Activated CD4-positive, CD25-positive, alpha-beta regulatory T cell (primary cell): ENCODE results near the gene CDC42EP4.

Experiments used
- DNase-seq, 4 experiments: peaks; one replicate each; lab custom pipeline; 2025; lab: John Stamatoyannopoulos, UW

Gene CDC42EP4

GRCh38 chr17:73297934-73298861 lies 13.6 kb downstream of the CDC42EP4 start:
- no peak for DNase-seq

DNA sequence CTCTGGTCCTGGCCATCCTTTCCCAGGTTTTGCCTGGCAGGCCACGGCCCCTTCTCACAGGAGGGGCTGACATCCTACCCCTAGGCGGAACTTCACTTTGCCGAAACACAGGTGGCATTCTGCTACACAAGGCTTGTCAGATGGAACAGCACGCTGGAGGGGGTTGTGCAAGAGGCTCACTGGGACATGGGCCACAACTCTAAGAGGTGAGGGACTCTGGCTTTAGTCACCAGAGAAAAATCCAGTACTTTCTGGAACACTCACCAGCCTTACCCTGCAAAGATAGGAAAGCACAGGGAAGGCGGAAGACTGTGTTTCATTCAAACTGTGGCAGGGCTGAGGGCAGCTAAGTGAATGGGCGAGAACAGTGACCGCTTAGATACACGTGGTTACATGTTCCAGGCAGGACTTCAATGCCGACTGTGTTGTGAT lies 18.3 kb downstream of the CDC42EP4 start:
- no peak for DNase-seq

DNA sequence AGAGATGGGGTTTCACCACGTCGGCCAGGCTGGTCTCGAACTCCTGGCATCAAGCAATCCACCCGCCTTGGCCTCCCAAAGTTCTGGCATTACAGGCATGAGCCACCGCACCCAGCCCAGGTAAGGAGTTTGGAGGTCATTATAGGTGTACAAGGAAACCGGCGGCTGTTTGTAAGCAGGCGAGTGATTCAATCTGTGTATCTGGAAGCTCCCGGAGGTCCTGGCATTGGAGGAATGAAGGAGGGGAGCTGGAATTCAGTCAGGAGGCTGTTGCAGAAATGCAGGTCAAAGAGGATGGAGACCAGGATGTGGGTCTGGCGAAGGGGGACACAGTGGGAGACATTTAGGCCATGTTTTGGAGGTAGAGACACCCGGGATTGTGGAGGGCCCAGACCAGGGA lies 18.8 kb downstream of the CDC42EP4 start:
- no peak for DNase-seq

DNA sequence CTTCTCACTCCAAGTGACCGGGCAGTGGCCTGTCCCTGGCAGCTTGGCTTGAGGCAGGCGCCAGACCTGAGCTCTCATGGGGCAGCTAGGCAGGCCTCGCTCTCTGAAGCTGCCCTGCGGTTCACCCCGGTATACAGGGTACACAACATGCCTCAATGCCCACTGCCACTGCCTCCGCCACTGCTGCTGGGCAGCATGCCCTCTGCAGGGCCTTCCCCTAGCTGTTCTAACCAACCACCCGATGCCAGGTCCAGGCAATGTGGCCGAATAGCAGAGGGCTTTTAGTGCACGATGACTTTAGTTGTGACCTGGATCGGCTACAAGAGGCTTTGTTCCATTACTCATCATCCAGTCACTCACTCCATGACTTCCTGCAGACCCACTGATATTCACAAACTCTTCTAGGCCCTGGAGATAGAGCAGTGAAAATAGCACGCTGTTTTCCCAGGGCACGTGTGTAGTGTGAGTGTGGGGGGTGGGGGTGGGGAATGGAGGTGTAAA lies 19.7 kb downstream of the CDC42EP4 start:
- DNase-seq: no peak

DNA sequence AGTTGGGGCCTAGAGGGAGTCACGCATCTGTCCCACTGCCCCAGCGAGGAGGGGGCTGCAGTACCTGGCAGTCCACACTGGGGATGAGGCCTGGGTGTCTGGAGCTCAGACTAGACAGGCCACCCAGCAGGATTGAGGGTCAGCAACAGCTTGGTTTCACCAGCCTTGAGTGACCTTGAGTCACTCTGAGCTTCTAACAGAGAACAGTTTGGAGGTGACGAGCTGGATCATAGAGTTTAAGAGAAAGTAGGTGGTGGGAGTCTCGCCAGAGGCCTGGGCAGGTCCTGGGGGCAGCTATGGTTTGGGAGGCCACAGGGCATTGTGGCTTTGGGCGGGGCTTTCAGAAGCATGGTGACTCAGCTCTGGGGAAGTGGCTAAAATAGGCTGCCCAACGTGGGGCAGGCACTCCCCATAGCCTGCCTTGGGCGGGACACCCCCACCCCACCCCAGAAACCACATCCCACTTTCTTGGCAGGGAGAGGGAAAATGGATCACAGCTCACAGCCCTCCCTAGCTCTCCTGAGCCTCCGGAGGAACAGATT lies 20.5 kb downstream of the CDC42EP4 start:
- no peak for DNase-seq

- no peak for DNase-seq
Observed at GRCh38 chr17:73290399-73291259, 21.2 kb downstream of the CDC42EP4 start.

DNA sequence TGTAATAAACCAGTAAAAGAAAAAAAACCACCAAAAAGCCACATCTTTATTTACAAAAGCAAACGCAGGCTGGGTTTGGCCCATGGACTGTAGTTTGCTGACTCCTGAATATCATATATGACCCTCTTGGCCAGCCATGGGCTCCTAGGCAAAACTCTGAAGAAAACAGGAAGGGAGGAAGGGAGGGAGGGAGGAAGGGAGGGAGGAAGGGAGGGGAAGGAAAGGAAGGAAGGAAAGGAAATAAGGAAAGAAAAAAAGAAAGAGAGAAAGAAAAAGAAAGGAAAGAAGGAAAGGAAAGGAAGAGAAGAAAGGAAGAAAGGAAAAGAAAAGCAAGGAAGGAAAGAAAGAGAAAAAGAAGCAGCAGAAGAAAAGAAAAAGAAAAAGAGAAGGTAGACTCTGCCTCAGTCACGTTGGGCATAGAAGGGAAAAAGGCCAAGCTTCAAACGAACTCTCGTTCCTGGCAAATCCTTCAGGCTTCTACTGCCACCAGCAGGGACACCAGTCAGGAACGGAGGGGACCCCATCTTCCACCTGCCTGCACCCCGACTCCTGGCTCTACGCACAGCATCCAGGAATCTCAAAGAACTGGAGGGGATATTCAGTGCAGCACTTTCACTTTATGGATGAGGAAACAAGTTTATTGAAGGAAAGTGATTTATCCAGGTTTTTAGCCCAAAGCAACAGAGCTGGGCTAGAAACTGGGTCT lies 22.1 kb downstream of the CDC42EP4 start:
- DNase-seq: no peak

GRCh38 chr17:73288534-73289302 lies 23.1 kb downstream of the CDC42EP4 start:
- DNase-seq: no peak

GRCh38 chr17:73286863-73287296 lies 24.9 kb downstream of the CDC42EP4 start:
- DNase-seq: no peak

DNA sequence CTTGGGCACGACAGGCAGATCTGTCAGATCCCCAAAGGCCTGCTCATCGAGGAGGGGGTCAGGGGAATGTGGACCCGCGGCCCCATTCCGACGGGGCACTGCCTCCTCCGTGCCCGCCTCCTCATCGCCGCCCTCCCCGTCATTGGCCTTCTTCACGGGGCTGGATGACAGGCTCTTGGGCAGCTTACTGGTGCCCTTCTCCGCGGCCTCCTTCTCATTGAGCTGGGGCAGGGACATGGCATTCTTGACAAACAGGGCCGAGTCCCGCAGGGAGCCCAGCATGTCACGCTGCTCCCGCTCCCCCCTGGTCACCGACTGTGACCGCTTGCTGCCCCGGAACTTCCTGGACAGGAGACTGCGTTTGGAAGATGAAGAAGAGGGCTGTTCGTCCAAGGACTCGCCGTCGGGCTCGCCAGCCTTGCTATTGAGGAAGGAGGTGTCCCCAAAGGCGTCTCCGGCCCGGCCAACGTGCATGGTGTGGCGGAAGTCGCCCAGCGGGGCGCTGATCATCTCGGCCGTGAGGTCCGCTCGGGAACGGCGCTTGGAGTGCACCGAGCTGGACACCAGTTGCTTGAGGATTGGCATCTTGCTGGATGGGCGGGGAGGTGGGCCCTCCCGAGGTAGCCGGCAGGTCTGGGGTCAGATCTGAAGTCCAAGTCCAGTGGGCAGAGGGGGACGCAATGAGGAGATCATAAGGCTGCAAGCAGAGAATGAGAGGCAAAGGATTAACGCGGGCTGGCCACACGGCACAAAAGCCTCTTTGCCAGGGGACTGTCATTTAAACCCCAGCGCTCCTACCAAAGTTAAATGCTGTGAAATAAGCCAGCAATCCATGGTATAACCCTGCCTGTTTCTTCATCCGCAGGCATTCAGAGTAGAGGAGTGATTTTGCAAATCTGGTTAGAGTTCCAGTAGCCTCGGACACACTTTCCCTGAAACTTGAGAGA lies 25.6 kb downstream of the CDC42EP4 start:
- DNase-seq: no peak

DNA sequence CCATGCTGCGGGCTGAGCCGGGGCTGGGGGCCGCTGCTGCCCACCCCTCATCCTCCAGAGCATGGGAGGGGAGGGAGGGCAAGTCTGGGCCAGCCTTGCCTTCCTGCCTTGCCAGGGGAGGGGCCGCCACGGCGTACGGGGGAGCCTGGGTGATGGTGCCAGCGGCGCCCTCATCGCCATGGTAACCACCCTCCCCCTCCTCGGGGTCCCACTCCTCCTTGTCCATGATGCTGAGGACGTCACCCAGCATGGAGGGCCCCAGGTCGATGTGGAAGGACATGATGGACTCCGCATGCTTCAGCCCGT lies 26.2 kb downstream of the CDC42EP4 start:
- no peak for DNase-seq

- DNase-seq: no peak
Observed at GRCh38 chr17:73284906-73285602, 26.7 kb downstream of the CDC42EP4 start.

- no peak for DNase-seq
Observed at GRCh38 chr17:73284354-73284753, 27.4 kb downstream of the CDC42EP4 start.

DNA sequence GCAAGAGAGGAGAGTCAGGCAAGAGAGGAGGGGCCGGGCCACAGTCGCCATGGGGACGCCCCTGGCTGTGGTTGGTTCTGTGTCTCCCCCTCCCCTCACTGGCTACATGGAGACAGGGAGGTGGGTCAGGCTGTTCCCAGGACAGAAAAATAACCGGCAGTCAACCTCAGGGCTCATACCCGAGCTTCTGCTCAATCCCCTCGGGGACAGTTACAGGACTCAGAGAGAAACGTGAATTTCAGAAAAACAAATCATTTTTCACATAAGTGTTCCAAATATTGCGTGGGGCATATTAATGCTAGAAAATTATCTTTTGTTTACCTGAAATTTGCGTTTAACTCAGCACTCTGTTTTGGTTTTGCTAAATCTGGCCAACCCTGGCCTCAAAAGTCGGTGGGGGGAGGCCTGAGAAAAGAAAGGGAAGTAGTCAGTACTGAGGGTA lies 27.9 kb downstream of the CDC42EP4 start:
- DNase-seq: no peak

DNA sequence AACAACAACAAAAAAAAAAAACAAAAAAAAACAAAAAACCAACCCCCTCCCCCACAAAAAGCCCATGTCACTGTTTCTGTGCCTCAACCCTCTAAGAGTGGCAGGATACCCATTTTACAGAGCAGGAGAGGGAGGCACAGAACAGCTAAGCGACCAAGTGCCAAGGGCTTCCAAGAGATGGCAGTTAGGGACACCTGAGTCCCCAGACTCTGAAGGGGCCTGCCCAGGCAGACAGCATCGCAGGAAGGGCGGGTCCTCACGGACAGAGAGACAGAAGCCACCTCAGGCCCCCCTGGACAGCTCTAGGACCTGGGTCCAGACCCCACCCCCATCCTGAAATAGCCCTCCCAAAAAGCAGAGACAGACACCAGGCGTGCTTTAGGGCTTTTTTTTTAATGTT lies 28.6 kb downstream of the CDC42EP4 start:
- DNase-seq: no peak

DNA sequence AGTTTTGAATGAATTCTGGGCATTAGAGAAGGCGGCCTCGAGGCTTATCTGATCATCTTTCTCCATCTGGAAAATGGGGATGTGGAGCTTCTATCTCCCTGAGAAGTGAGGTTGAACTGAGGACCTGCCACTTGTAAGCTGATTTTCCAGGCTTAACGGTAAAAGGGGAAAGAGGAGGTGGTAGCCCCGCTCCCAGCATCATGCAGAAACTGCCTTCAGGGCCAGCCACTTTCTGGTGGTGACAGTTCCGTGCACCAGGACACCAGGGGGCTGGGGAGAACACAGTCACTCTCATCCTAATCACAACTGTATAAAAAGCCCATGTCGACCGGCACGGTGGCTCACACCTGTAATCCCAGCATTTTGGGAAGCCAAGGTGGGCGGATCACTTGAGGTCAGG lies 29.2 kb downstream of the CDC42EP4 start:
- no peak for DNase-seq

- DNase-seq: no peak
Observed at GRCh38 chr17:73281928-73282327, 29.9 kb downstream of the CDC42EP4 start.

- no peak for DNase-seq
Observed at GRCh38 chr17:73280191-73280590, 31.6 kb downstream of the CDC42EP4 start.

GRCh38 chr17:73279704-73280103 lies 32.1 kb downstream of the CDC42EP4 start:
- no peak for DNase-seq
